ENCODE measurements around the gene KCNK2. TPM values are rescaled to one million over a fixed set of nuclear protein-coding genes. Genes with fewer than 3 reads are reported as not detected.

KCNK2 gene
- total and polyA plus RNA-seq, 2 experiments from 2014 or later, result 69.2 to 133 TPM

DNA sequence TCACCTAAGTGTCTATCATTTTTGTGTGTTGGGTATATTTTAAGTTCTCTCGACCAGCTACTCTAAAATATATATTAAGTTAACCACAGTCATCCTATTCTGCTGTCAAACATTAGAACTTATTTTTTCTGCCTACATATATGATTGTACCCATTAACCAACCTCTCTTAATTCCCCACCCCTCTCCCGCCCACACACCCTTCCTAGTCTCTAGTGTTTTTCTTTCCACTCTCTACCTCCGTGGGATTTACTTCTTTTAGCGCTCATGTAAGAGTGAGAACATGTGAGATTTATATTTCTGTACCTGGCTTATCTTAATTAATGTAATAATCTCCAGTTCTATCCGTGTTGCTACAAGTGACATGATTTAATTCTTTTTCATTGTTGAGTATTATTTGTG, 26.6 kb downstream of the KCNK2 start:
- WGBS, 2 experiments (ENCODE audit: low coverage in 1 of 2, low lambda C conversion rate in 2 of 2, missing lambda C conversion rate in 2 of 2), result 88 to 94% methylated on average over 5 of the region's 5 CpGs
- H3K9ac ChIP-seq, result no peak overlapping the region
- H4K20me1 ChIP-seq (ENCODE audit: insufficient read depth), result peaks cover 9% of the 10 kb centered on the region; the same call in 1 of the 2 replicates
- H3K36me3 ChIP-seq (ENCODE audit: low read depth), result peaks cover 25% of the 10 kb centered on the region
- H3K9me3 ChIP-seq (ENCODE audit: low read depth), result no peaks in the 10 kb centered on the region
- H3F3A ChIP-seq (ENCODE audit: insufficient read depth), result peaks cover 51% of the 10 kb centered on the region
- H3K27me3 ChIP-seq (replicated peaks; ENCODE audit: insufficient read depth), result no peaks in the 10 kb centered on the region
- no peak overlapping the region for H3K4me3 ChIP-seq
- in situ Hi-C loops (cut with MboI), result no loop called here
- DNase-seq, result no peak
- no peak overlapping the region for H3K27ac ChIP-seq
- H3K4me2 ChIP-seq (ENCODE audit: unreplicated experiment), result no peak overlapping the region
- no peak overlapping the region for H2AFZ ChIP-seq
- TF ChIP-seq EZH2 (IDR thresholded peaks at IDR 0.05; ENCODE audit: insufficient read depth, poor library complexity, severe bottlenecking), result no peak
- no peak for TF ChIP-seq EZH2phosphoT487 (IDR thresholded peaks at IDR 0.05; ENCODE audit: insufficient read depth, low read depth)
- H3K79me2 ChIP-seq (ENCODE audit: insufficient read depth), result peaks cover 96% of the 10 kb centered on the region
- H3K9me2 ChIP-seq (ENCODE audit: insufficient read depth), result no peaks in the 10 kb centered on the region
- H3K4me1 ChIP-seq (ENCODE audit: insufficient read depth), result peaks cover 17% of the 10 kb centered on the region

DNA sequence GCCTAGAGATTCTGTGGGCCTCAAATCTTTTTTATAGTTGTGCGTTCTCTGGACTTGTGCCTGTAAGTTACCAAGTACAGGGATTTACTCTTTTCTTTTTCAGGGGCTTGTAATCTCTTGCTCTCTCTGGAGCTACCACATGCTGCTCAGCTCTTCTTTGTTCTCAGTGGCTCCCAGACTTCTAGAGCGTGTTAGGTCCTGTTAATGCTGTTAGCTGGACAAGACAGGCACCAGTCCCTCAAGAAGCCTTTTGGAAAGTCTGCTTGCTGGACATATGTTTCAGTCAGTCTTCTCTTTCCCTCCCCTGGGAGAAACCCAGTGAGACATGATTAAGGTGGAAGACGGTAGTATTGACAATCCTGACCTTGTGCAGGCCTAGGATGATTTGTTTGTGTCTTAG, 29.4 kb downstream of the KCNK2 start:
- H3K27me3 ChIP-seq (replicated peaks; ENCODE audit: insufficient read depth), result no peaks in the 10 kb centered on the region
- WGBS, 2 experiments (ENCODE audit: low coverage in 1 of 2, low lambda C conversion rate in 2 of 2, missing lambda C conversion rate in 2 of 2), result 97 to 98% methylated on average over 3 of the region's 3 CpGs
- no peak for DNase-seq
- H3K36me3 ChIP-seq (ENCODE audit: low read depth), result peaks cover 13% of the 10 kb centered on the region
- H3K79me2 ChIP-seq (ENCODE audit: insufficient read depth), result peaks cover 89% of the 10 kb centered on the region
- H2AFZ ChIP-seq, result no peak overlapping the region
- H4K20me1 ChIP-seq (ENCODE audit: insufficient read depth), result peaks cover under 1% of the 10 kb centered on the region; the same call in 1 of the 2 replicates
- H3K27ac ChIP-seq, result no peak overlapping the region
- no peak for TF ChIP-seq EZH2phosphoT487 (IDR thresholded peaks at IDR 0.05; ENCODE audit: insufficient read depth, low read depth)
- no peak for TF ChIP-seq EZH2 (IDR thresholded peaks at IDR 0.05; ENCODE audit: insufficient read depth, poor library complexity, severe bottlenecking)
- H3K4me2 ChIP-seq (ENCODE audit: unreplicated experiment), result no peak overlapping the region
- in situ Hi-C loops (cut with MboI), result no loop called here
- no peak overlapping the region for H3K9ac ChIP-seq
- H3K4me1 ChIP-seq (ENCODE audit: insufficient read depth), result peaks cover 38% of the 10 kb centered on the region
- H3K9me3 ChIP-seq (ENCODE audit: low read depth), result no peaks in the 10 kb centered on the region
- no peaks in the 10 kb centered on the region for H3K9me2 ChIP-seq (ENCODE audit: insufficient read depth)
- peaks cover 53% of the 10 kb centered on the region for H3F3A ChIP-seq (ENCODE audit: insufficient read depth)
- no peak overlapping the region for H3K4me3 ChIP-seq

DNA sequence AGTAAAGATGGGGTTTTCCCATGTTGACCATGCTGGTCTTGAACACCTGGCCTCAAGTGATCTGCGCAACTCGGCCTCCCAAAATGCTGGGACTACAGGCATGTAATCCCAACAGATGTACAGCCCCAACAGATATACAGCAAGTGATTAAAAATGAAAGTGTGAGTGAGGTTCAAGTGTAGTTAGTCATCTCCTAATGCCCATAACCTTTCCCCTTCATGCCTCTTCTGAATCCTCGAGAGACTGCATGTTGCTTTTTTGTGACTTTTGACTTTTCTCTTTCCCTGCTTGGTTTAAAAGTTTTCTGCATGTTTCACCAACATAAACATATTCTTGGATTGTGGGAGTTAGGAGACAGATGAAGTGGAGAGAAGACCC, 31.2 kb downstream of the KCNK2 start:
- peak overlapping the region; percentile 32 for H3K4me2 ChIP-seq (ENCODE audit: unreplicated experiment)
- H3K27ac ChIP-seq, result peak overlapping the region; percentile 56
- 69 to 71% methylated on average over 3 of the region's 3 CpGs for WGBS, 2 experiments (ENCODE audit: low coverage in 1 of 2, low lambda C conversion rate in 2 of 2, missing lambda C conversion rate in 2 of 2)
- no peaks in the 10 kb centered on the region for H3K9me2 ChIP-seq (ENCODE audit: insufficient read depth)
- peaks cover 55% of the 10 kb centered on the region for H3F3A ChIP-seq (ENCODE audit: insufficient read depth)
- in situ Hi-C loops (cut with MboI), result no loop called here
- H3K79me2 ChIP-seq (ENCODE audit: insufficient read depth), result peaks cover 91% of the 10 kb centered on the region
- H3K9me3 ChIP-seq (ENCODE audit: low read depth), result no peaks in the 10 kb centered on the region
- H3K27me3 ChIP-seq (replicated peaks; ENCODE audit: insufficient read depth), result no peaks in the 10 kb centered on the region
- H3K4me3 ChIP-seq, result peak overlapping the region; percentile 35
- H3K9ac ChIP-seq, result 0 out of 2 replicates have a peak overlapping the region, but pooled peaks have one; percentile 1
- H2AFZ ChIP-seq, result no peak overlapping the region
- DNase-seq, result no peak
- H3K4me1 ChIP-seq (ENCODE audit: insufficient read depth), result peaks cover 53% of the 10 kb centered on the region
- H4K20me1 ChIP-seq (ENCODE audit: insufficient read depth), result no peaks in the 10 kb centered on the region; the same call in 1 of the 2 replicates
- H3K36me3 ChIP-seq (ENCODE audit: low read depth), result peaks cover 1% of the 10 kb centered on the region
- TF ChIP-seq EZH2phosphoT487 (IDR thresholded peaks at IDR 0.05; ENCODE audit: insufficient read depth, low read depth), result no peak
- TF ChIP-seq EZH2 (IDR thresholded peaks at IDR 0.05; ENCODE audit: insufficient read depth, poor library complexity, severe bottlenecking), result no peak

DNA sequence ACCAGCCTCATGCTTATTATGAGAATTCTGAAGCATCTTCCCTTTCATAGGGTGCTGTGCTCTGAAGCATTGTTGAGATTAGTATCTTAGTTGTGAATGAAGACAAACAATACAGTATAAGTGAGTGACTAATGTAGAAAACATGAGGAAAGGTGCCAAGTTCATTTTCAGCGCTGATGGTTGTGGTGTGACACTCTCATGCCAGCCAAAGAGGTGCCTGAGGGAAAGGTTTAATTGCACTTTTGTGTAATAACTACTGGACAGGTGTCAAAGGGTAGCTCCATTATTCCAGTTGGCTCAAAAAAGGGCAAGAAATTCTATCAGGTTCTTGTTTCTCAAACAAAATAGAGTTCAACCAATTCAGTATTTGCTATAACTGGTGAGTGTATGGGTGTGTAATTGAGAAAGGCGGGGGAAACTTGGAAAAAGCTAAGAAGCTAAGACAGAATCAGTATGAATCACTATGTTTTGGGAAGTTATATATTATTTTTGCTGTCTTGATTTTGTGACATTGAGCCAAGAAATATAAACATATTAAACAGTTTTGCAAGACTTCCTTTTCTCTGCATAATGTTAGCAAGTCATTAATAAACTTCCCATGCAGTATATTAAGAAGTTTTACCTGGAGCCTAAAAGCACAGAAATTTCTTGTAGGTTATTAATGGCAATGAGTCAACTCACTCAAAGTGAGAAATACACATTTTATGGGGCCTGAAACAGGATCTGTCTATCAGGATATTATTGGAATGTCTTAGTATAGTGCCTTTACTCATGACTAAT, 31.8 kb downstream of the KCNK2 start:
- WGBS, 2 experiments (ENCODE audit: low coverage in 1 of 2, low lambda C conversion rate in 2 of 2, missing lambda C conversion rate in 2 of 2), result 2 to 7% methylated on average over 2 of the region's 2 CpGs
- H3K27ac ChIP-seq, result peak overlapping the region; percentile 56
- peak overlapping the region; percentile 35 for H3K4me3 ChIP-seq
- H3F3A ChIP-seq (ENCODE audit: insufficient read depth), result peaks cover 59% of the 10 kb centered on the region
- H3K4me1 ChIP-seq (ENCODE audit: insufficient read depth), result peaks cover 59% of the 10 kb centered on the region
- H3K27me3 ChIP-seq (replicated peaks; ENCODE audit: insufficient read depth), result no peaks in the 10 kb centered on the region
- DNase-seq, result peak; percentile 87
- H3K9me3 ChIP-seq (ENCODE audit: low read depth), result no peaks in the 10 kb centered on the region
- peak; percentile 80 for TF ChIP-seq EZH2phosphoT487 (IDR thresholded peaks at IDR 0.05; ENCODE audit: insufficient read depth, low read depth)
- TF ChIP-seq EZH2 (IDR thresholded peaks at IDR 0.05; ENCODE audit: insufficient read depth, poor library complexity, severe bottlenecking), result no peak
- in situ Hi-C loops (cut with MboI), result no loop called here
- H3K9ac ChIP-seq, result 0 out of 2 replicates have a peak overlapping the region, but pooled peaks have one; percentile 1
- H3K9me2 ChIP-seq (ENCODE audit: insufficient read depth), result no peaks in the 10 kb centered on the region
- H3K79me2 ChIP-seq (ENCODE audit: insufficient read depth), result peaks cover 91% of the 10 kb centered on the region
- no peak overlapping the region for H2AFZ ChIP-seq
- peak overlapping the region; percentile 32 for H3K4me2 ChIP-seq (ENCODE audit: unreplicated experiment)
- no peaks in the 10 kb centered on the region for H4K20me1 ChIP-seq (ENCODE audit: insufficient read depth)
- H3K36me3 ChIP-seq (ENCODE audit: low read depth), result peaks cover 6% of the 10 kb centered on the region

Measured in GM23248 (cell line).